ENCODE results near the gene TPMT.

DNA sequence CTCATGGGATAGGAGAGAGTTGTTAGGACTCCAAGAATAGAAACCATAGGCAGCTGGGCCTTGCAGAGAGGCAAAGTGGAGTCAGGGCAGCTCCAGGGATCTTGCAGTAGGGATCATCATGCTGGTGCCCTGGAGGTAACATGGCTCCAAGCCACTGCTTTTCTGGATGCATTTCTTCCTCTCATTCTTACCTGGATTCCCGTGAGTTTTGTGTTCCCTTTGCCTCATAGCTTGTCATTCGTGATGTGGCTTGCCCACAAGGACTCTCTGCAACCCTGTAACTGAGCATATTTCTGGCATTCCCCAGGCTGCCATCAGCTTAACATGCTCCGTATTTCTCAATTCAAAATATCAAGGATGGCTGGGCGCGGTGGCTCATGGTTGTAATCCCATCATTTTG, 37.7 kb downstream of the TPMT start:
- TF ChIP-seq, protein P1, sequence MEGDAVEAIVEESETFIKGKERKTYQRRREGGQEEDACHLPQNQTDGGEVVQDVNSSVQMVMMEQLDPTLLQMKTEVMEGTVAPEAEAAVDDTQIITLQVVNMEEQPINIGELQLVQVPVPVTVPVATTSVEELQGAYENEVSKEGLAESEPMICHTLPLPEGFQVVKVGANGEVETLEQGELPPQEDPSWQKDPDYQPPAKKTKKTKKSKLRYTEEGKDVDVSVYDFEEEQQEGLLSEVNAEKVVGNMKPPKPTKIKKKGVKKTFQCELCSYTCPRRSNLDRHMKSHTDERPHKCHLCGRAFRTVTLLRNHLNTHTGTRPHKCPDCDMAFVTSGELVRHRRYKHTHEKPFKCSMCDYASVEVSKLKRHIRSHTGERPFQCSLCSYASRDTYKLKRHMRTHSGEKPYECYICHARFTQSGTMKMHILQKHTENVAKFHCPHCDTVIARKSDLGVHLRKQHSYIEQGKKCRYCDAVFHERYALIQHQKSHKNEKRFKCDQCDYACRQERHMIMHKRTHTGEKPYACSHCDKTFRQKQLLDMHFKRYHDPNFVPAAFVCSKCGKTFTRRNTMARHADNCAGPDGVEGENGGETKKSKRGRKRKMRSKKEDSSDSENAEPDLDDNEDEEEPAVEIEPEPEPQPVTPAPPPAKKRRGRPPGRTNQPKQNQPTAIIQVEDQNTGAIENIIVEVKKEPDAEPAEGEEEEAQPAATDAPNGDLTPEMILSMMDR (IDR thresholded peaks at IDR 0.05), result no peak
- TF ChIP-seq SMC3 (IDR thresholded peaks at IDR 0.05) (no peak), BHLHE40 (IDR thresholded peaks at IDR 0.05; ENCODE audit: low read depth, low read length) (no peak), EP300 (IDR thresholded peaks at IDR 0.05) (no peak), RFX5 (IDR thresholded peaks at IDR 0.05) (no peak), MAZ (IDR thresholded peaks at IDR 0.05; ENCODE audit: borderline replicate concordance, low read depth, low read length) (no peak), HDAC2 (IDR thresholded peaks at IDR 0.05) (no peak)
- TF ChIP-seq, protein P2, sequence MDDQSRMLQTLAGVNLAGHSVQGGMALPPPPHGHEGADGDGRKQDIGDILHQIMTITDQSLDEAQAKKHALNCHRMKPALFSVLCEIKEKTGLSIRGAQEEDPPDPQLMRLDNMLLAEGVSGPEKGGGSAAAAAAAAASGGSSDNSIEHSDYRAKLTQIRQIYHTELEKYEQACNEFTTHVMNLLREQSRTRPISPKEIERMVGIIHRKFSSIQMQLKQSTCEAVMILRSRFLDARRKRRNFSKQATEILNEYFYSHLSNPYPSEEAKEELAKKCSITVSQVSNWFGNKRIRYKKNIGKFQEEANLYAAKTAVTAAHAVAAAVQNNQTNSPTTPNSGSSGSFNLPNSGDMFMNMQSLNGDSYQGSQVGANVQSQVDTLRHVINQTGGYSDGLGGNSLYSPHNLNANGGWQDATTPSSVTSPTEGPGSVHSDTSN (IDR thresholded peaks at IDR 0.05), result no peak

All from A549 (cell line).